Glomerular visceral epithelial cell (primary cell): ENCODE data around the gene TRABD.

Experiments used
- DNase-seq: peaks from one replicate; pipeline ENCODE4 v3.0.0-alpha.2; 2016; ENCODE audit errors: extremely low spot score

The TRABD gene

DNA sequence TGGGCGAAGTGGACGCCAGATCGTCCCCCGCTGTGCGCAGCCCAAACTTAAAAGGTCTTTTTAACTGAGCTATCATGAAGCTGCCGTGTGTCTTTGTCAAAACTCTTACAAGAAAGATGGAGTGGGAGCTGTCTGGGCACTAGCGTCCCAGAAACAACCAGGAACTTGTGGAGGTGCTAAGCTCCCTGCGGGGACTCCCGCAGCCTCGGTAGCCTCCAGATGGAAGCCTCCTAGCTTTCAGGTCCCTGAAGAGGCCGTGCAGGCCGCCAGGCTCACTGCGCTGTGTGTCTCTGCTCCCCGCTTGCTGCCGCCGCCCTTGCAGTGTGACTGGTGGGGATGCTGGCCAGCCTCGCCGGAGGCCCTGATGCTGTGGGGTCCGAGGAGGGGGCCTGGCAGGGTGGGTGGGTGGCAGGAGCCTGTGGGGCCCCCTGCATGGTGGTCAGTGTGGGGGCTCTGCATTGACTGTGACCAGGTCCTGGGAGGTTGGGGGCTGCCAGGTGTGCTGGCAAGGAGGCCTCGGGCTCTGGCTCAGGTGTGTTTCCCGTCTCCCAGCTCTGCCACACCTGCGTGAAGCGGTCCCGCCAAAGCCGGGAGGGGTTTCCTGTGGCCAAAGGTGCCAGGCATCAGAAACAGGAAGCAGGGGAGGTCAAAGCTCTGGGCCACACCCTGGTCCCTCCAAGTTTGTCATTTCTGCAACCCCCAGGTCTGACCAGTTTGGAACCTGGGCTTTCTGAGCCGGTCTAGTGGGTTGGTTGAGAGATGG is 1.2 kb downstream of the TRABD start:
- DNase-seq: no peak

DNA sequence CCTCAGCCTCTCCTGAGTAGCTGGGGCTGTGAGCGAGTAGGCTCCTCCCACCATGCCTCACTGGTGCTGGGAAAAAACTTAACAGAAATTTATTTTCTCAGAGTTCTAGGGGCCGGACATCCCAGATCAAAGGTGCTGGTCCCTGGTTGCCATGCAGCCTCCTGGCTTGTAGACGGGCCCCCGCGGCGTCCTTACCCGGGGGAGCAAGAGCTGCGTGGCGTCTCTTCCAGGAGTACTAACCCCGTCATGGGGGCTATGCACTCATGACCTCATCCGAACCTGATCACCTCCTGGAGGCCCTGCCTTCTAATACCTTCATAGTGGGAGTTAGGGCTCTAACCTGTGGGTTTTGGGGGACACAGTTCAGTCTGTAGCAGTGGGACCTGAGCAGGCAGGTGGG is 2.6 kb downstream of the TRABD start:
- DNase-seq: no peak

DNA sequence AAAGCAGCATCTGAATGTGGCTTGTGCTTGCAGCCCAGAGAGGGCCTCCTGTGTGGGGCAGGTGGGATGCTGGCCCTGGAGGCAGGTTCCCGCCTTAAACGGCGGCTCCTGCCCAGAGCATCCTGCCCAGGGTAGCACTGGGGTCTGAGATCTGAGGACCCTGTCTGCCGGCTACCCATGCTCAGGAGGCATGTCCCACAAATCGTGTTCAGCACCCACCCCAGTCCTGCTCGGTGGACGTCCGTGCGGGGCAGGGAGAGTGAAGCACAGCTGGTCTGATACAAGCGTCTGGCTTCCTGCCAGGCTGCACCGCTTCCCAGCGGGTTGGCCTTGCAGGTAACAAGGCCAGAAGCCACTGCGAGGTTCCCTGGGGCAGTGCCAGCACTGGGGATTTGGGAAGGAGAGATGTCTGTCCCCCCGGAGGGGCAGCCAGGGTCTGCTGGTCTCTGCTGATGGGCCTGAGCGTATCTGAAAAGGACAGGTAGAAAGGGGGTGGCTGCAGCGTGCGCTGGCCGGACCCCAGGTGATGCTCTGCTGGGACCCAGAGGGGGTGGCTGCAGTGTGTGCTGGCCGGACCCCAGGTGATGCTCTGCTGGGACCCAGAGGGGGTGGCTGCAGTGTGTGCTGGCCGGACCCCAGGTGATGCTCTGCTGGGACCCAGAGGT is 3.6 kb downstream of the TRABD start:
- DNase-seq: no peak

DNA sequence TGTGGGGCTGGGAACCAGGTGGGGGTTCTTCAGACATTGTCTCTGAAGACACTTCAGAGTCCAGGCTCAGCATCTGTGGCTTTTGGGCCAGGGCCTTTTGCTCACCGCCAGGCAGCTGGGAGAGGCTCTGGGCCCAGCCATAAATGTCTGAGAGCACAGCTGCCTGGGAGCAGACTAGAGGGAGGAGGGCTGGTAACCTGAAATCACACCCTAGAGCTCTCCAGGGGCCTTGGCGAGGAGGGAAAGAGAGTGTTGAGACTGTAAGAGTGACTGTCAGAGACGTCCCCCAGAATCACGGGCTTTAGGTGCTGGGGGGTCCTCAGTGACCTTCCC is 4.1 kb downstream of the TRABD start:
- no peak for DNase-seq

DNA sequence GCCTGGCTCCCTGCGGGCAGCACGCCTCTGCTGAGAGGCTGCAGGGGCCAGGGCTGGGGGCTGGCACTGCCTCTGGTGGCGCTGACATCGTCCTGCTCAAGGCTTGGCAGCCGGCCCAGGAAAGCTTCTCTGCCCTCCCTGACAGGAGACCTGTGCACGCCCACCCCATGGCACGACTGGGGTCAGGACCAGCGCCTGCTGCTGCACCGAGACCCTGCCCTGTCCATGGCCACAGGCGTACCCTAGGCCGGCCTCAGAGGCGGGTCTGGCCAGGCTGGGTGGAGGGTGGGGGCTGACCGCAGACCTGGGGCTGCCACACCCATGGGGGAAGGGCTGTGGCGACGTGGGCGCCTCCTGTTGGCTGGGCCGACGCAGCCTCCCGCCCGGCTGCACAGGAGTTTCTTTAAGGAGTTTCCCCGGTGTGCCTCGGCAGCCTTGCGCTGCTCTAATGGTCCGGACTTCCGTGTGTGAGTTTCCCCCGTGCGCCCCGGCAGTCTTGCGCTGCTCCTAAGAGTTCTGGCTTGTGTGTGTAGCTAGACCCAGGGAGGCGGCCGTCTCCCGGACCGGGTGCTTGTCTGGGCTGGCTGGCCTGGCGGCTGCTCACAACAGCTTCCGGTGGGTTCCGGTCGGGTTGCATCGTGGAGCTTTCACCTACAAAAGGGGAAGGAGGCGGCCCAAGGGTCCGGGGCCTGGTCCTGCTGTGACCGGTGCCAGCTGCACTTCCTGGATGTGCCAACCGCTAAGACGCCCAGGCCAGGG is 4.6 kb downstream of the TRABD start:
- DNase-seq: peak; percentile 83

DNA sequence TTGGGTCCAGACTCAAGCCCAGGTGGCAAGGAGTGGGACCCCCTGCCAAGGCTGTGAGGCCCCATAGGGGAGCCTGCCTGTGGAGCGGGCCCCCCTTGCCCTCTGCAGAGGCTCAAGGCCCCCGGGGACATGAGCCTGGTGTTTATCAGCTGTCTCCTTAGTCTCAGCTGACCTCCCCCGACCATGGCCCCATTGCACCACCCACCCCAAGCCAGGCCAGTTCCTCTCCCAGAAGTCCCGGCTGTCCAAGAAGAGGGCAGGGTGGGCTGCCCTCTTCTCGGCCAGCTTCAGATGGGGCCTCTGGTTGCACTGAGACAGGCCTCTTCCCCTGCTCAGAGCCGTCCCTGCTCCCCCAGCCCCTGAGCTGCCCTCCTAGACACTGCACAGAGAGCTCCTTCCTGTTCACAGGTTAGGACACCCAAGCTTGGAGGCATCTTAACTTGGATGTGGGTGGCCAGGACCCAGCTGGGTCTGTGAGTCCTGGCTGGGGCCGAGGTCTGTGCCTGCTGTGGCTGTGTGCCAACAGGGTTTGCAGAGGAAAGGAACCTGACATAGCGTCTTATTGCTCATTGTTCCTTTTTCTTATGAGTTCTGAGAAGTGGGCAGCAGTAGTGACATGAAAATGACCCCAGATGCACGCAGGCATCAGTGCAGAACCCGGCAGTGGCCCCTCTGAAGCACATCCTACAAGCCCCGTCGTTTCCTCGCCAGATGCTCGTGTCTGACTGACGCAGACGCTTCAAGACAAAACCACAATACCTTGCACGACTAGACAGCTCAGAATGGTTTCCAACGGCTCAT is 5.4 kb downstream of the TRABD start:
- DNase-seq: no peak

DNA sequence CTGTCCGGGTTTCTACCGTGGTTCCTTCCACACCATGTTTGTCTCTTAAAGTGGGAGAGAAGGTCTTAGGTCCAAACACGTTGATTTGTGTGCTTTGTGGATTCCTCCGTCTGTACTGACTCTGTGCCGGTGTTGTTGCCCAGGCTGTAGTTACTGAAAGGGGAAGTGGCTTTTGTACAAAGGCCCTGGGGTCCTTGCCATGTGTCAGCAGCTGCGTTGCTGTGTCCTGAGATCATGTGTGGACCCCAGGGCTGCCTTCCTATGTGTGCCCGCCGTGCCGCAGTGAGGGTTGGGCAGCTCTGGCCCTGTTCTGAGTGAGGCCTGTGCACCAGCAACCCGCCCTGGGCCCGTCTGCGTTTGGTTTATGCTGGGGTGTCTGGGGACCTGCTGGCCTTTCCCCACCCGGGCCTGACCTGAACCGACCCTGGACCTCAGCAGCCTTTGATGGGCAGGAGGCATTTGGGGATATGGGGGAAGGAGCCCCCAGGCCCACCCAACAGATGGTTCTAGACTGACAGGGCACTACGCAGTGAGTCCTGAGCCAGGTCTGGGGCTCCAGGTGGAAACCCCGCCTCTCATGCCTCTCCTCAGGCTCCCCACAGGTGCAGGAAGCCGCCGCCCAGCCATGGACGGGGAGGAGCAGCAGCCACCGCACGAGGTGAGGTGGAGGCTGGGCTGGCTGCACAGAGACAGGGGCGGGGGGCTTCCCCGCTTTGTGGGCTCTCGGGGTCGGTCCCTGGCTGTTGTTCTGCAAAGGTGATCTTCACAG is 6.9 kb downstream of the TRABD start:
- DNase-seq: no peak

DNA sequence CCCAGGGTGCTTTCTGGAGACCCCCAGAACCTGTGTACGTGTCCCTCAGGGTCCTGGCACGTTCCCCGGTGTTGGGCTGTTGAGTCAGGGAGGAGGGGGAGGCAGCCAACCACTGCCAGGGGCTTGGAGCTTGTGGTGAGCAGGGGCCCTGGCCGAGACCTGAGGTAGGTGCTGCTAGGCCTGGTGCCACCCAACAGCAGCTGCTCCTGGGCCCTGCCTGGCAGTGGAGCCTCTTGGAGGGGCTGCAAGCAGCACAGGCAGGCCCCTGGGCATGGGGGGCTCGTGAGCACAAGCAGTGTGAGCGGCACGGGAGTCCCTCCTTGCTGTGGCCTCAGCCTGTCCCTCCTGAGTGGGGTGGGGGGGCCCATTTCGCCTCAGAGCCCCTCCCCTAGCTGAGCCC is 7.9 kb downstream of the TRABD start:
- no peak for DNase-seq

DNA sequence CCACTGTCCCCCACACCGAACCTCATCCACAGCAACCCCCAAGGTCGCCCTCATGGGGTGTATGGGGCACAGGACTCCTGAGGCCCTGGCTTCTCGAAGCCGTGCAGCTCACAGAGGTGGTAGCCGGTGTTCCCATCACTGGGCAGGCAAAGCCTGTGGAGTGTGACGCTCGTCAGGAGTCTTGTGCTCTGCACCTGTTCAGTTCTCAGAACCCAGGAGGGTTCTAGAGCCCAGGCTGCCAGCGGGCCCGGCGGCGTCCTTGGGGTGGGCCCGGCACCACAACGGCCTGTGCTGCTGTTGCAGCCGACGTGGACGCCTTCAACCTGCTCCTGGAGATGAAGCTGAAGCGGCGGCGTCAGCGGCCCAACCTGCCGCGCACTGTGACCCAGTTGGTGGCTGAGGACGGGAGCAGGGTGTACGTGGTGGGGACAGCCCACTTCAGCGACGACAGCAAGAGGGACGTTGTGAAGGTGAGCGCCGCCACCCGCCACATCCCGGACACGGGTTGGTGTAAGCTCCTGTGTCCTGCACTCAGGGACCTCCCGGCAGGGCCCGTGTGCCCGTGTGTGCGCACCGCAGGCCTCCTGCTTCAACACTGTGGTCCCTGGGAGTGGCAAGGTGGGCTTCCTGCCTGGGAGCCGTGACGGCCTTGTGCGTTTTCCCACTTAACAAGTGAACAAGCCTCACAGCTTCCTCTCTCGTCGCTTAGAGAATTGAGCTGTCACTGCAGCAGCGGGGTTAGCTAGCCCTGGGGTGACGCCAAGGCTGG is 8.5 kb downstream of the TRABD start:
- DNase-seq: no peak

DNA sequence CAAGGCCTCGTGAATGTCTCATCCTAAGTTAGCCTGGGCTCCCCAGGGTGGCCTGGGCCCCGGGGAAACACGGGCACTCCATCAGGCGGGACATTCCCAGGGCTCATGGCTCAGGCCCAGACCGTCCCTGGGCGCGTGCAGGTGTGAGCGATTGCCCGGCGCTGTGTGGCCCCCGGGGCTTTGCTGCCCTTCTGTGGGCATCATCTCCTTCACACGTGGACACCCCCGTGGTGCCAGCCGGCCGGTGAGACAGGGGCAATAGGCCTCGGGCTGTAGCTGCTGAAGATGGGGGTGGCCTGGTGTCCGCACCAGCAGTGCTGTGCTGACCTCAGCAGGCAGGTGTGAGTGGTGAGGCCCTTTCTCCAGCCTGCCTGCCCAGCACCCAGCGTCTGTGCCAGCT is 10.5 kb downstream of the TRABD start:
- no peak for DNase-seq

DNA sequence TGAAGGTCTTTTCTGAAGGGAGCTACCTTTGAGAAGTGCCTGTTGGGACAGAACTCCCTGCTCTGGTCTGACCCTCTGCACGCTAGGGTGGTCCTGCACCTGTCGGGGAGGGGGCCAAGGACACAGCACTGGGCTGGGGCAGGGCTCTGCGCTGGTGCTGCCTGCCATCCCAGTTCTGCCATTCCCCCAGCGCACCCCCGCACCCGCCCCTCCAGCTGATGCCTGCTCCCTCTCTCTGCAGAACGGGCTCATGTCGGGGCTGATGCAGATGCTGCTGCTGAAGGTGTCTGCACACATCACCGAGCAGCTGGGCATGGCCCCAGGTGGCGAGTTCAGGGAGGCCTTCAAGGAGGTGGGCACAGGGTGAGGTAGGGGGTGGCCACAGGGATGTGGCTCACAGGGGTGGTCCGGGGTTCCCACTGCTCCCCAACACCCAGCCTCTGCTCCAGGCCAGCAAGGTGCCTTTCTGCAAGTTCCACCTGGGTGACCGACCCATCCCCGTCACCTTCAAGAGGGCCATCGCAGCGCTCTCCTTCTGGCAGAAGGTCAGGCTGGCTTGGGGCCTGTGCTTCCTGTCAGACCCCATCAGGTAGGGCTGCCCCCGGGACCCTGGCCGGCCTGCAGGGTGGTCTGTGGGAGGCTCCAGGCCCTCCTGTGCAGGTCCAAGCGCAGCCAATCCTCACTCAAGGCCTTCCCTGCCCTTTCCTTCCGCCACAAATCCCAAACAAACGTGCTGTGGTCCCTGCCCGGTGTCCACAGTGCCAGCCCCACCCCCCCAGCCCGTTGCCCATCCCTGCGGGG is 11.5 kb downstream of the TRABD start:
- DNase-seq: no peak

DNA sequence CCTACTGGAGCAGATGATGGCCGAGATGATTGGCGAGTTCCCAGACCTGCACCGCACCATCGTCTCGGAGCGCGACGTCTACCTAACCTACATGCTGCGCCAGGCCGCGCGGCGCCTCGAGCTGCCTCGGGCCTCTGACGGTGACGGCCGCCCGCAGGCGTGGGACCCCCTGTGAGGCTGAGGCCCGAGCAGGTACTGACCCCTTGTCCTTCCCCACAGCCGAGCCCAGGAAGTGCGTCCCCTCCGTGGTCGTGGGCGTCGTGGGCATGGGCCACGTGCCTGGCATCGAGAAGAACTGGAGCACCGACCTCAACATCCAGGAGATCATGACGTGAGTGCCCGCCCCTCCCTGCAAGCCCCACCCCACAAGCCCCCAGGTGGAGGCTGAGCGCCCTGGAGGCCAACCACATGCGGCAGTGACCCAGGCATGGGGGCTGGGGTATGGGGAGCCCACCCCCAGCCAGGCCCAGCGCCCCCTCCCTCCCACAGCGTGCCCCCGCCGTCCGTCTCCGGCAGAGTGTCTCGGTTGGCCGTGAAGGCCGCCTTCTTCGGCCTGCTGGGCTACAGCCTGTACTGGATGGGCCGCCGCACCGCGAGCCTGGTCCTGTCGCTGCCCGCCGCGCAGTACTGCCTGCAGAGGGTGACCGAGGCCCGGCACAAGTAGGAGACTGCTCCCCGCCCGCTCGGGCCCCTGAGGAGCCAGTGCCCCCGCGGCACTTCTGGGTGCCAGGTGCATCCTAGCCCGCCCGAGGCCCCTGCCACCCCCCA is 12.3 kb downstream of the TRABD start:
- DNase-seq: no peak

DNA sequence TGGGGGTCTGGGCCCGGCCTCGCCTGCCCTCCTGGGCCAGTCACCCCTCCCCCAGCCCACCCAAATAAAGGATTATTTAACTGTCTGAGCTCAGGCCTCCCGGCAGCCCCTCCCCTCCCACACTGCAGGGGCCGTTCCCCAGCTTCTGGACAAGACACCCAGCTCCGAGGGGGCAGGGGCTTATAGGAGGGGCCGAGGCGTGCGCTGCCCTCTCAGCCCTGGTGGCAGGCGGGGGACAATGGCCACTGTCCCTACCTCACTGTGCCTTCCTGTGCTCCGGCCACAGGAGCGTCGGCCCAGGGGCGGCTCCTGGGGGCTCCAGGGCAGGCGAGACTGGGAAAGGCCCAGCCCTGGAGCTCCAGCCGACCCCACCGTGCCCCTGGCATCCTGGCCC is 12.9 kb downstream of the TRABD start:
- no peak for DNase-seq

DNA sequence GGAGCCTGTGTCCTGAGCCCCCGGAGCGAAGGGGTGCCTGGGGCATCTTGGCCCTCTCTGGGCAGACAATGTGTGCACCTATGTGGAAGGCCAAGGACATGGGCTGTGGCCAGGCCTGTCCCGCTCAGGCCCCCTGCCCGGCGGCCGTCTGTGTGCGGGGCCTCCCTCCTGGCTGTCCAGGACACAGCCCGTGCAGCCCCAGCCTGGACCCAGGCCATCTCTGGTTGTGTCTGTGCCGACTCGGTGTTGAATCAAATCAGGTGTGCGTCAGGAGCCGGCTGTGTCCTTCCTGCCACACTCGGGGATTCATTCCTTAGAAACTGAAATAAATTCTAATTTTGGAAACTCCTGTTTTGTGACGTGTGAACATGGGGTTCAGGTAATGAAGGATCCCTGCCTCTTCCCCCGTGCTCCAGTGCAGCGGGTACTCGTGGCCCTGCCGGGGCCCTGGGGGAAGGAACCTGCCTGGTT is 13.6 kb downstream of the TRABD start:
- DNase-seq: no peak

DNA sequence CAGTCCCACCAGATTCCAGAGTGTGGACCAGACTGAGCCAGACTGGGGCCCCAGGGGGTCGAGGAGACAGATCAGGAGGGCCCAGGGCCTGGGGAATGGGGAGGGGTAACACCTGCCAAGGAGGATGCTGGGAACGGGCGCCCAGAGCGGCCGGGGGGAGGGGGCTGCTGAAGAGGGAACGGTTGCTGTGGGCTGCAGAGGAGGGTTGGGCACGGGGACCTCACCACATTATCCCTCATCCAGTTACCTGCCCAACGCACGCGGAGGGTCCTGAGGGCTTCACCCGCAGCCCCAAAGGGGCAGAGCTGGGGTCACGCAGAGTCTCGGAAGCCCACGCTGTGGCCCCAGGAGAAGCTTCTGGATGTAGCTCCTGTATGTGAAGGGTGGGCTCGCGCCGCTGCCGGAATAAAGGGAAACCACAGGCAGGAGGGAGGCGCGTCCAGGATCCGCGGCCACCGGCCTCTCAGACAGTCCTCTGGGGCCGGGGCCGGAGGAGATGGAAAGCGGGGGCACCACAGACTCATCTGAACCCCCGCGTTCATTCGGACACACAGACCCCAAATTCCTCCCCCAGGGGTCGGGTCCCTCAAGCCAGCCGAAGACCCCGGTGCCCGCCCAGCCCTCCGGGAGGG is 14.2 kb downstream of the TRABD start:
- no peak for DNase-seq

DNA sequence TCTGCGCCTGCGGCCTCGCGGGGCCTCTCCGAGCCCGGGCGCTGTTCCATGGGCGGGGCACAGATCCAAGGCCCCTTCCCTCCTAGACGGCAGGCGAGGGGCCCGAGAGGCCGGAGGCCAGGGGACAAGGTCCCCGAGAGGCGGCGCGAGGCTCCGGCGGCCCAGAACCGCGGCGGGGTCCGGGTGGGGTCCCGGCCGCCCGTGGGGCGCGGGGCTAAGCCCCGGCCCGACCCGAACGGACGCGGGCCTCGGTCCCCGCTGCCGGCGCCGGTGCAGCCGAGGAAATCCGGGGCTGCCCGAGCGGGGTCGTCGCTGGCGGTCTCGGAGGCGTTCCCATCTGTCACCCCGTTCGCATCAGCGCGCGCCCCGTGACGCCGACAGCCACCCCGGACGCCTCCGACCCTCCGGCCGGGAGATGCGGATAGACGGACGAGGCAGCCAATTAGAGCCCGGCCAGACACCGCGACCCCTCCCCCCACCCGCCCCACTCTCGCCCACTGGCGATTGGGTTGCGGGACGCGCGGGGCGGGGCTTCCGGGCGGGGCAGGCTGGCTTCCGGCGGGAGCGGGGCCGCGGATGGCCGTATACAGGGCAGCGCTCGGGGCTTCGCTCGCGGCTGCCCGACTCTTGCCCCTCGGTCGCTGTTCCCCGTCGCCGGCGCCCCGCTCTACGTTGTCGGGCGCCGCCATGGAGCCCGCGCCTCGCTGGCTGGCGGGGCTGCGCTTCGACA is 14.9 kb downstream of the TRABD start, which contains the start of gene SELENOO:
Gene SELENOO (plus strand): TSS at position 551 of the 730 bp plus-strand sequence. CDS start 26 bp downstream, at position 577.
- DNase-seq: peak; percentile 92
